ENCODE results near the gene LONRF2. TPM values are rescaled to one million over a fixed set of nuclear protein-coding genes. Genes with fewer than 3 reads are reported as not detected.

Gene LONRF2
- total RNA-seq, 4 donors from 2014 or later: 2.3 to 4.8 (median 2.6) TPM

GRCh38 chr2:100236166-100236565 is 86.1 kb downstream of the LONRF2 start:
- Histone ChIP-seq H3K4me1 (no peaks in the 10 kb centered on the region), H3K36me3 (no peaks in the 10 kb centered on the region), H3K9me3 (no peaks in the 10 kb centered on the region), H3K27ac (no peak overlapping the region), H3K4me3 (no peak overlapping the region), H3K27me3 (no peaks in the 10 kb centered on the region)
- 72 to 96% methylated on average over 3 to 6 of the region's 6 CpGs for WGBS, 2 donors (ENCODE audit: low coverage in 1 of 2)
- in situ Hi-C loops (cut with MboI; ENCODE audit: low pct_ligation_motif_present in 1 of 4, low pct_unique_long_range_greater_than_20kb in 1 of 4, low sequenced_read_pairs in 3 of 4) (loop anchor here in 1 of 4 donors (25.0 kb wide), 1 partner anchor 424 kb away; no protein-coding TSS in a partner anchor), intact Hi-C loops (cut with DNase I; ENCODE audit: low total_unique reads) (no loop called here)
- no peak for DNase-seq
- no peak for TF ChIP-seq POLR2A (IDR thresholded peaks at IDR 0.05)
- no peak for TF ChIP-seq EP300 (IDR thresholded peaks at IDR 0.05; ENCODE audit: low read depth)
- no peak for TF ChIP-seq POLR2AphosphoS5 (IDR thresholded peaks at IDR 0.05)
- no peak for TF ChIP-seq CTCF (IDR thresholded peaks at IDR 0.05)

- TF ChIP-seq CTCF (IDR thresholded peaks at IDR 0.05) (no peak), EP300 (IDR thresholded peaks at IDR 0.05; ENCODE audit: low read depth) (no peak), POLR2A (IDR thresholded peaks at IDR 0.05) (no peak), POLR2AphosphoS5 (IDR thresholded peaks at IDR 0.05) (no peak)
- 80 to 84% methylated on average over 1 to 4 of the region's 4 CpGs for WGBS, 2 donors (ENCODE audit: low coverage in 1 of 2)
- Histone ChIP-seq H3K27ac (no peak overlapping the region), H3K36me3 (no peaks in the 10 kb centered on the region), H3K4me3 (no peak overlapping the region), H3K4me1 (no peaks in the 10 kb centered on the region), H3K27me3 (no peaks in the 10 kb centered on the region), H3K9me3 (no peaks in the 10 kb centered on the region)
- in situ Hi-C loops (cut with MboI; ENCODE audit: low pct_ligation_motif_present in 1 of 4, low pct_unique_long_range_greater_than_20kb in 1 of 4, low sequenced_read_pairs in 3 of 4) (loop anchor here in 1 of 4 donors (25.0 kb wide), 1 partner anchor 423 kb away; no protein-coding TSS in a partner anchor), intact Hi-C loops (cut with DNase I; ENCODE audit: low total_unique reads) (no loop called here)
- no peak for DNase-seq
These were observed 86.7 kb downstream of the LONRF2 start for GRCh38 chr2:100235581-100235980.

GRCh38 chr2:100235098-100235497 is 87.2 kb downstream of the LONRF2 start:
- H3K36me3 ChIP-seq: no peaks in the 10 kb centered on the region
- TF ChIP-seq POLR2A (IDR thresholded peaks at IDR 0.05) (no peak), POLR2AphosphoS5 (IDR thresholded peaks at IDR 0.05) (no peak), CTCF (IDR thresholded peaks at IDR 0.05) (no peak), EP300 (IDR thresholded peaks at IDR 0.05; ENCODE audit: low read depth) (no peak)
- H3K4me1 ChIP-seq: no peaks in the 10 kb centered on the region
- WGBS, 2 donors (ENCODE audit: low coverage in 1 of 2): 70 to 84% methylated on average over 2 to 16 of the region's 16 CpGs
- in situ Hi-C loops (cut with MboI; ENCODE audit: low pct_ligation_motif_present in 1 of 4, low pct_unique_long_range_greater_than_20kb in 1 of 4, low sequenced_read_pairs in 3 of 4) (loop anchor here in 1 of 4 donors (25.0 kb wide), 1 partner anchor 423 kb away; no protein-coding TSS in a partner anchor), intact Hi-C loops (cut with DNase I; ENCODE audit: low total_unique reads) (no loop called here)
- no peaks in the 10 kb centered on the region for H3K9me3 ChIP-seq
- DNase-seq: peak; percentile 22
- H3K4me3 ChIP-seq: no peak overlapping the region
- no peak overlapping the region for H3K27ac ChIP-seq
- no peaks in the 10 kb centered on the region for H3K27me3 ChIP-seq

GRCh38 chr2:100234141-100234540 is 88.2 kb downstream of the LONRF2 start:
- H3K27ac ChIP-seq: no peak overlapping the region

More at GRCh38 chr2:100234141-100234540, 88.2 kb downstream of the LONRF2 start:
- in situ Hi-C loops (cut with MboI; ENCODE audit: low pct_ligation_motif_present in 1 of 4, low pct_unique_long_range_greater_than_20kb in 1 of 4, low sequenced_read_pairs in 3 of 4) (loop anchor here in 1 of 4 donors (25.0 kb wide), 1 partner anchor 422 kb away; no protein-coding TSS in a partner anchor), intact Hi-C loops (cut with DNase I; ENCODE audit: low total_unique reads) (no loop called here)
- 94 to 95% methylated on average over 4 of the region's 4 CpGs for WGBS, 2 donors (ENCODE audit: low coverage in 1 of 2)
- TF ChIP-seq POLR2AphosphoS5 (IDR thresholded peaks at IDR 0.05) (no peak), POLR2A (IDR thresholded peaks at IDR 0.05) (no peak), CTCF (IDR thresholded peaks at IDR 0.05) (no peak), EP300 (IDR thresholded peaks at IDR 0.05; ENCODE audit: low read depth) (no peak)
- H3K36me3 ChIP-seq: no peaks in the 10 kb centered on the region
- no peaks in the 10 kb centered on the region for H3K27me3 ChIP-seq
- DNase-seq: no peak
- no peaks in the 10 kb centered on the region for H3K4me1 ChIP-seq
- H3K9me3 ChIP-seq: no peaks in the 10 kb centered on the region
- H3K4me3 ChIP-seq: no peak overlapping the region

All from transverse colon (tissue), 4 donors.